Thoracic aorta (tissue), 2 donors: ENCODE data around the gene WIPF2. TPM values are rescaled to one million over a fixed set of nuclear protein-coding genes. Genes with fewer than 3 reads are reported as not detected.

ENCODE experiments used
- ATAC-seq: fragments of 150-250 bp; one replicate; pipeline ENCODE4 v1.8.0; 2017; ENCODE audit warnings: low read depth; ENCODE audit not compliant: insufficient number of reproducible peaks, low FRiP score
- DNase-seq: peaks from one replicate; pipeline ENCODE4 v3.0.0-alpha.2; 2020; ENCODE audit warnings: low spot score
- H3K27ac ChIP-seq, 2 donors: fragments of 200-600 bp; sonication (generic); 1 replicate in 1 of 2; 2 replicates in 1 of 2; pipeline ENCODE4 v1.5.1; 2016; ENCODE audit warnings: mild to moderate bottlenecking in 2 of 2, moderate library complexity in 2 of 2
- H3K27me3 ChIP-seq: fragments of 200-600 bp; sonication (generic); replicated peaks from 2 replicates; pipeline ENCODE4 v1.6.0; 2016; ENCODE audit warnings: mild to moderate bottlenecking; ENCODE audit not compliant: insufficient read depth
- H3K36me3 ChIP-seq: fragments of 200-600 bp; sonication (generic); one replicate; pipeline ENCODE4 v1.5.1; 2016
- H3K4me1 ChIP-seq, 2 donors: fragments of 200-600 bp; sonication (generic); 1 replicate in 1 of 2; 2 replicates in 1 of 2; pipeline versions ENCODE4 v1.5.1 to v1.6.0; 2016; ENCODE audit warnings: low read depth in 2 of 2, mild to moderate bottlenecking in 1 of 2; ENCODE audit not compliant: control insufficient read depth in 1 of 2
- H3K4me3 ChIP-seq: fragments of 200-600 bp; sonication (generic); 2 replicates; pipeline ENCODE4 v1.5.1; 2016; ENCODE audit warnings: mild to moderate bottlenecking
- H3K9me3 ChIP-seq: fragments of 200-600 bp; sonication (generic); 2 replicates; pipeline ENCODE4 v1.5.1; 2016
- total RNA-seq, 2 donors: library from RNA; depleted of rRNA; stranded (reverse); fragments of >200 nt; gene quantifications; one replicate each; pipeline versions ENCODE4 v1.1.0 to v1.2.3, GENCODE V29; 2016
- TF ChIP-seq, protein P1 (sequence below): fragments of 200-600 bp; sonication (generic); IDR thresholded peaks from one replicate; pipeline ENCODE4 v1.5.1; 2019; ENCODE audit warnings: antibody characterized with exemption

WIPF2 gene
- total RNA-seq, 2 donors from 2014 or later = 8.9 to 14.0 TPM

DNA sequence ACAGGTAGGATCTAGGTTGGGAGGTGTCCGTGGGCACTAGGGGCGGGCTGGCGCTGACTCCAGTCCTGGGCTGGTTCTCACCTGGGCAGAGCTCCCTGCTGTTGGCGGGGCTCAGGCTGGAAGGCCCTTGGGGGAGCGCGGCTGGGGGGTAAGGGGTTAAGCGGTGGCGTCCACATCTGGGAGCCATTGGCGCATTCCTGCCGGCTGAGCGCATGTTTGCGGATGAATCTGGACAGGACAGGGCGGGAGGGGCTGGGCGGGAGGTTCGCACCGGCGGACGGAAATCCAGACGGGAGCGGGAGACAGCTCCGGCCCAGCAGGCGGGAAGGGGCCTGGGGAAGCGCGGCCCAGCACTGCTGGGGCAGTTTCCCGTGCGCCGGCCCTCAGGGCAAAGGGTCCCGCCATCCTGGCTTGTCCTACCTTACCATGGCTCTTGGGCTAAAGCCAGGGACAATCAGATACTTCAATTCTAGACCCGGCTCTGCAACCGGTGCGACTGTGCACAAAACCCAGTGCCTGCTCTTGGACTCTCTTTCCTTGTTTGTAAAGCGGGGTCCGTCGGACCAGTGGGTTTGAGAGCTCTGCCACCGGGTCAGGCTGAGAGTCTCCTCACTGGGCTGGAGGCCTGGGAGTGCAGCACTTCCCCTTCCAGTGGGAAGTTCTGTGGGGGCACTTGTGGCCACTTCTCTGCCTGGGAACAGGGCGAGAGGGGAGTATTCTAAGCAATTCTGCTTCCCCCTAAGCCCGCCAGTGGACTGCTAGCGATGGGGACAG, 97.7 kb downstream of the WIPF2 start:
- Histone ChIP-seq H3K4me3 (peak overlapping the region; percentile 99), H3K27ac (peak overlapping the region; percentile 91), H3K27me3 (no peaks in the 10 kb centered on the region), H3K9me3 (no peaks in the 10 kb centered on the region), H3K4me1 (peaks cover 81 to 91% of the 10 kb centered on the region in 2 donors), H3K36me3 (no peaks in the 10 kb centered on the region)
- DNase-seq (no peak), ATAC-seq (no peak)
- TF ChIP-seq, protein P1, sequence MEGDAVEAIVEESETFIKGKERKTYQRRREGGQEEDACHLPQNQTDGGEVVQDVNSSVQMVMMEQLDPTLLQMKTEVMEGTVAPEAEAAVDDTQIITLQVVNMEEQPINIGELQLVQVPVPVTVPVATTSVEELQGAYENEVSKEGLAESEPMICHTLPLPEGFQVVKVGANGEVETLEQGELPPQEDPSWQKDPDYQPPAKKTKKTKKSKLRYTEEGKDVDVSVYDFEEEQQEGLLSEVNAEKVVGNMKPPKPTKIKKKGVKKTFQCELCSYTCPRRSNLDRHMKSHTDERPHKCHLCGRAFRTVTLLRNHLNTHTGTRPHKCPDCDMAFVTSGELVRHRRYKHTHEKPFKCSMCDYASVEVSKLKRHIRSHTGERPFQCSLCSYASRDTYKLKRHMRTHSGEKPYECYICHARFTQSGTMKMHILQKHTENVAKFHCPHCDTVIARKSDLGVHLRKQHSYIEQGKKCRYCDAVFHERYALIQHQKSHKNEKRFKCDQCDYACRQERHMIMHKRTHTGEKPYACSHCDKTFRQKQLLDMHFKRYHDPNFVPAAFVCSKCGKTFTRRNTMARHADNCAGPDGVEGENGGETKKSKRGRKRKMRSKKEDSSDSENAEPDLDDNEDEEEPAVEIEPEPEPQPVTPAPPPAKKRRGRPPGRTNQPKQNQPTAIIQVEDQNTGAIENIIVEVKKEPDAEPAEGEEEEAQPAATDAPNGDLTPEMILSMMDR = no peak

DNA sequence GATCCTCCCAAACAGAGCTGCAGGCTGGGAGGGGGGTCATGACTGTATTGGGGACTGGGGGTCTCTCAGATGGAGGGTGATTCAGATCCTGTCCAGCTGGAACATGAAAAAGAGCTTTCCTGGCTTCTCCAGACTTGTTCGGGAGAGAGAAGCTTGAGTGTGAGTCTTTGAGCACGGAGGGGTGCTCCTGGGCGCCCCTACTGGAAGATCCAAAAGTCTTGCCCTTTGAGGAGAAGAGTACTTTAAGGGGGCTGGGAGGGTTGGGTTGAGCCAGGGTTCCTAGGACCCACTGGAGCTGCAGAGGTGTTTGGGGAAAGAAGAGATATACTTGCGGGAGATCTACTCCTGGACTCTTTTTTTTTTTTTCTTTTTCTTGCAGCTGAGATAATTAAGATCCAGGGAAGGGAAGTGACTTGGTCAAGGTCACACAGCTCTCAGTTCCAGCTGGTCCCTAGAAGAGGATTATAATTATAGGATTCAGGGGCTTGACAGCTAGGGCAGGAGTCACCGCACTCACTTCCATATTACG, 98.3 kb downstream of the WIPF2 start:
- DNase-seq = no peak
- no peak for ATAC-seq
- H3K4me1 ChIP-seq = peaks cover 79 to 91% of the 10 kb centered on the region in 2 donors

DNA sequence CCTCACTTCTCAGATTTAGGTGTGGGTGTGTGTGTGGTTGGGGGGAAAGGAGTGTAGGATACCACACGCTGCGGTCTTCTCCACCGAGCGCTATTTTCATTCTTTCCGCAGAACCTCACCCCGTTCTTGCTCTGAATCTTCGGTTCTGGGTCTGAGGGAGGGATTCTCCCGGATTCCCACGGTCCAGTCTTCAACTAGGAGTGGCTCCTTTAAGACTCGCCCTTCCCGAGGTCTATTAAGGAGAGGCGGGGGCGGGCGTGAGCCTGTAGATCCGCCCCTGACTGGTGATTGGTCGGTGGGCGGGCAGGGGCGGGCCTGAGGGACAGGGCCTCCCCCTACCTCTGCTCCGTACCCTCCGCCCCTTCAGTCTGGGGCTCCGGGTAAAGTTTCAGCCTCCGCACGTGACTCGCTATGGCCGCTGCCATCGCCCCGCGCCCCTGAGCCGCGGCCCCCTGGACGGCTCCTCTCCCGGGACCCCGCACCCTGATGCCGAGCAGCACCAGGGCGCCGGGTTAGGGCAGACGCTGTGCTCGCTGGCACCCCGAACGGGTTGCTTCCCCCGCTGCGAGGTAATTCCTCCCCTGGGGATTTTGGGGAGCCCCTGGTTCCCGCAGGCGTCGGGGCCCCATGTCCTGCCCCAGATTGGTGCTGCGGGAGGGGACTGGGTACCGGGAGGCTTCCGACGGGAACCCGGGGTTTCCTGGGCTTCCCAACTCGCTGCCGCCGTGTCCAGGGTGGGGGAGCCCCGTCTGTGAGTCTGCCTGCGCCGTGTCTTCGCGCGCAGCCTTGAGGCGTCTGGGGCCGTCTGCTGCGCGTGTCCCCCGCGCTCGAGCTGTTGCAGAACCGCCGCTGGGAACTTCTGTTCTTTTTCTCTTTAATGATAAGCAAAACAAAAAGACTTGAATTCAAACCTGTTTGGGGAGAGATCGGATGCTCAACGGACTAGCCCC, 99.1 kb downstream of the WIPF2 start:
- DNase-seq (peak; percentile 97), ATAC-seq (peak; percentile 73)
- Histone ChIP-seq H3K4me1 (peaks cover 75 to 91% of the 10 kb centered on the region in 2 donors), H3K36me3 (no peaks in the 10 kb centered on the region), H3K4me3 (peak overlapping the region; percentile 99), H3K9me3 (no peaks in the 10 kb centered on the region), H3K27me3 (no peaks in the 10 kb centered on the region), H3K27ac (peak overlapping the region; percentile 91)
- TF ChIP-seq, protein P1 = no peak

More for the DNA sequence above, 98.3 kb downstream of the WIPF2 start:
- TF ChIP-seq, protein P1 = peak; percentile 60
- peak overlapping the region; percentile 91 for H3K27ac ChIP-seq
- no peaks in the 10 kb centered on the region for H3K36me3 ChIP-seq
- peak overlapping the region; percentile 99 for H3K4me3 ChIP-seq
- H3K27me3 ChIP-seq = no peaks in the 10 kb centered on the region
- H3K9me3 ChIP-seq = no peaks in the 10 kb centered on the region

DNA sequence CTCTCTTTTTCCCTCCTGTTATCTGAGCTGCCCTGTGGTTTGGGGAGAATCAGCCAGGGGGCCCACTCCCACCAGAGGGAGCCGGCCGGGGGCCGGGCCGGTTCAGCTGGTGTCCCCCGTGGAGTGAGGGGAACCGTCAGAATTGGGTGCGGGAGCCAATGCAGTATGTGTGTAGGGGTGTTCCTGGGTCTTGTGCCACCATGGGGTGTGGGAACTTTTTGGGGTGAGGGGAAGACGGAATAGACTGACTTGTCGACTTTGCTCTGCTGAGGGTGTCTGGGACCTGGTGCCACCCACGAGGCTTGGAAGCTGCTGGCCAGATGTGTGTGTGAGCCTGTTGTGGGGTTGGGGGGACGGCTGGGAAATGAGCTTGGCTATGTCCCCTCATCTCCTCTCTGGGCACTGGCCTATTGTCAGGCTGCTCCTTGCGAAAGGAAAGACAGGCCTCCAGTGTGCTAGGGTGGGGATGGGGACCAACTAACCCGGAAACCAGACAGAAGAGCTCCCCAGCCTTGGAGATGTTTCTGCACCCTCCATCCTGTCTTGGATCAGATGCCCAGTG, 99.8 kb downstream of the WIPF2 start:
- Histone ChIP-seq H3K4me1 (peaks cover 75 to 91% of the 10 kb centered on the region in 2 donors), H3K36me3 (no peaks in the 10 kb centered on the region), H3K27ac (peak overlapping the region; percentile 84 to 91), H3K9me3 (no peaks in the 10 kb centered on the region), H3K27me3 (no peaks in the 10 kb centered on the region), H3K4me3 (peak overlapping the region; percentile 99)
- TF ChIP-seq, protein P1 = no peak
- no peak for DNase-seq
- ATAC-seq = no peak
